Endodermal cell (in vitro differentiated cells): ENCODE results near the gene PEAR1. TPM values are rescaled to one million over a fixed set of nuclear protein-coding genes. Genes with fewer than 3 reads are reported as not detected.
A peak's percentile ranks its signal among the peaks of the same experiment; 100 is the strongest.

ENCODE experiments used
- DNase-seq: peaks from one replicate; pipeline ENCODE4 v3.0.0-alpha.2; 2017
- H3K27ac ChIP-seq: 2 replicates; pipeline ENCODE4 v1.5.1; 2013; ENCODE audit warnings: mild to moderate bottlenecking, low read depth, low read length, moderate library complexity
- H3K27me3 ChIP-seq: 2 replicates; pipeline ENCODE4 v1.6.1; 2013; ENCODE audit warnings: mild to moderate bottlenecking, low read length, moderate library complexity; ENCODE audit not compliant: insufficient read depth, control insufficient read depth, poor library complexity, severe bottlenecking
- H3K36me3 ChIP-seq: 2 replicates; pipeline ENCODE4 v1.7.0; 2013; ENCODE audit warnings: mild to moderate bottlenecking, low read length, moderate library complexity; ENCODE audit not compliant: control insufficient read depth, insufficient read depth
- H3K4me1 ChIP-seq: one replicate; pipeline ENCODE4 v1.7.0; 2013; ENCODE audit warnings: low read length; ENCODE audit not compliant: control insufficient read depth, insufficient read depth
- H3K4me3 ChIP-seq: 2 replicates; pipeline ENCODE4 v1.5.1; 2013; ENCODE audit warnings: mild to moderate bottlenecking, low read length, moderate library complexity
- H3K9ac ChIP-seq: 2 replicates; pipeline ENCODE4 v1.6.1; 2013; ENCODE audit warnings: mild to moderate bottlenecking, low read length, moderate library complexity; ENCODE audit not compliant: poor library complexity, severe bottlenecking; ENCODE audit errors: extremely low read depth
- H3K9me3 ChIP-seq: 2 replicates; pipeline ENCODE4 v1.6.1; 2013; ENCODE audit warnings: mild to moderate bottlenecking, low read length, moderate library complexity; ENCODE audit not compliant: control insufficient read depth
- H3K27ac Mint-ChIP-seq: 2 replicates; pipeline ENCODE4 v1.8.0; 2020; ENCODE audit warnings: mixed read lengths
- H3K27me3 Mint-ChIP-seq: 2 replicates; pipeline ENCODE4 v1.8.0; 2021; ENCODE audit warnings: mild to moderate bottlenecking, mixed read lengths; ENCODE audit not compliant: insufficient read depth
- H3K36me3 Mint-ChIP-seq: 2 replicates; pipeline ENCODE4 v1.8.0; 2020; ENCODE audit warnings: low read depth, mixed read lengths
- H3K4me1 Mint-ChIP-seq: 2 replicates; pipeline ENCODE4 v1.8.0; 2020; ENCODE audit warnings: mixed read lengths
- H3K4me3 Mint-ChIP-seq: 2 replicates; pipeline ENCODE4 v1.8.0; 2020; ENCODE audit warnings: mild to moderate bottlenecking, moderate library complexity, mixed read lengths
- H3K9me3 Mint-ChIP-seq: 2 replicates; pipeline ENCODE4 v1.8.0; 2020; ENCODE audit warnings: mild to moderate bottlenecking, mixed read lengths
- CTCF ChIP-seq: fragments of 200-600 bp; sonication (generic); conservative IDR thresholded peaks from 2 replicates; pipeline ENCODE4 v1.5.0; 2021; ENCODE audit warnings: antibody characterized with exemption, mild to moderate bottlenecking
- WGBS, 2 experiments: methylation state at CpG; one replicate each; pipeline versions ENCODE4 v1.1.5 to v1.1.7; 2013; ENCODE audit warnings: missing lambda C conversion rate in 2 of 2, mixed read lengths in 1 of 2; ENCODE audit not compliant: insufficient coverage in 1 of 2, insufficient read length in 1 of 2; 5-methylcytosine and 5-hydroxymethylcytosine counted together
- total RNA-seq, 2 donors: library from RNA; stranded (reverse); fragmentation: NEBNext Ultra II Directional in 1 of 2; extraction: Animal tissue kit (Norgen Biotek cat#: 25700) in 1 of 2; gene quantifications; 2 replicates in 1 of 2; 3 replicates in 1 of 2; pipeline ENCODE4 v1.2.1, GENCODE V29; 2021

Gene PEAR1
- total RNA-seq, 2 donors from 2014 or later, result 0.29 to 0.53 TPM

- Mint-ChIP-seq H3K27me3 (peaks cover 94% of the 10 kb centered on the region), H3K9me3 (no peaks in the 10 kb centered on the region), H3K36me3 (no peaks in the 10 kb centered on the region), H3K4me1 (peaks cover 32% of the 10 kb centered on the region), H3K27ac (no peak overlapping the region), H3K4me3 (peak overlapping the region; percentile 37)
- DNase-seq, result peak; percentile 86
- no peaks in the 10 kb centered on the region for H3K9me3 ChIP-seq
- no peaks in the 10 kb centered on the region for H3K36me3 ChIP-seq
- peaks cover 84% of the 10 kb centered on the region for H3K27me3 ChIP-seq
- H3K4me3 ChIP-seq, result peak overlapping the region; percentile 77
- H3K9ac ChIP-seq, result no peak overlapping the region
- H3K27ac ChIP-seq, result no peak overlapping the region
- peak; percentile 88 for TF ChIP-seq CTCF
- H3K4me1 ChIP-seq, result peaks cover 19% of the 10 kb centered on the region
- 0 to 1% methylated on average over 22 to 35 of the region's 35 CpGs for WGBS, 2 experiments
Measured at GRCh38 chr1:156860113-156860627, 33.3 kb upstream of the PEAR1 start.

DNA sequence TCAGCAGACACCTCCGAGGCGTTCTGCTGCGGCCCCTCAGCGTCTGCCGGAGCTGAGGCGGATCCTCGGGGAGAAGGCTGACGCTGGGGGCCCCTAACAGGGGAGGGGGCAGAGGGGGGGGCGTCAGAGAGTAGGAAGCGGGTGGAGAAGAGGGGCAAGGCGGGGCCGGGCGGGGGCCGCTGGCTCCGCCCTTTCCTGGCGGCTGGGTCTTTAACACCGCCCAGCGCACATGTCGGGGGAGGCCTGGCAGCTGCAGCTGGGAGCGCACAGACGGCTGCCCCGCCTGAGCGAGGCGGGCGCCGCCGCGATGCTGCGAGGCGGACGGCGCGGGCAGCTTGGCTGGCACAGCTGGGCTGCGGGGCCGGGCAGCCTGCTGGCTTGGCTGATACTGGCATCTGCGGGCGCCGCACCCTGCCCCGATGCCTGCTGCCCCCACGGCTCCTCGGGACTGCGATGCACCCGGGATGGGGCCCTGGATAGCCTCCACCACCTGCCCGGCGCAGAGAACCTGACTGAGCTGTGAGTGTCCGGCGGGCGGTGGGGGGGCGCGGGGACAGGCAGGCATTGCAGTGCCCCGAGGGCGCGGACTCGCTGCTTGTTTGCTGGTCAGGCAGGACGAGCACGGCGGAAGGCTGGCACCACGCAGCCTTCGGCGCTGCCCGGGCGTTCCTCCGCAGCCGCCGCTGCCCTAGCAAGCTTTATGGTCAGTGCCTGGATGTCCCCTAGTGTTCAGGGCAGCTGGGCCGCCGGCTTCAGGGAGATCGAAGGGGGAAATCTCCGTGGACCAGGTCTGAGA is 32.7 kb upstream of the PEAR1 start, which contains the start of gene NTRK1:
NTRK1 (plus strand) TSS at position 238 of the 796 bp plus-strand sequence; CDS start at position 308, 70 bp downstream.
- H3K27ac Mint-ChIP-seq, result no peak within 1 kb of the TSS

DNA sequence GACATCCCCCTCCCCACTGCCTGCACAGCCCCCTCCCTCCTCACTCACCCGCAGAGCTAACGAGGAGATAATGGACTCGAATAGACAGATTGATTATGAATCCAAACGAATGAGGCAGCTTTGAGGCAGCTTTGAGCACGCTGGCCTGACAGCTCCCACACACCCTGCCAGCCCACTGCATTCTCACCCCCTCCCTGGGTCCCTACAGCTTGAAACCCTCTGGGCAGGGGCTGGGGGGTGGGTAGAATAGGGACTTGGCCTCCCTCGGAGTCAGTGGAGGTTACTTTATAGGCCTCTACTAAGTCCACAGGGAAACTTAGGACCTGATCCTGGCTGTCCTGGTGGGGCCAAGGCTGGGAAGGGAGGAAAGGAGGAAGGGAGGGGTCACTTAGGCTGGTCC is 30.9 kb upstream of the PEAR1 start:
- Histone ChIP-seq H3K9ac (no peak overlapping the region), H3K27me3 (peaks cover 77% of the 10 kb centered on the region), H3K4me3 (no peak overlapping the region), H3K4me1 (peaks cover 19% of the 10 kb centered on the region), H3K36me3 (no peaks in the 10 kb centered on the region), H3K9me3 (no peaks in the 10 kb centered on the region), H3K27ac (no peak overlapping the region)
- H3K9me3 Mint-ChIP-seq, result no peaks in the 10 kb centered on the region
- H3K27me3 Mint-ChIP-seq, result peaks cover 85% of the 10 kb centered on the region
- TF ChIP-seq CTCF, result no peak
- H3K36me3 Mint-ChIP-seq, result no peaks in the 10 kb centered on the region
- DNase-seq, result no peak
- 60 to 71% methylated on average over 2 to 6 of the region's 6 CpGs for WGBS, 2 experiments
- no peak overlapping the region for H3K4me3 Mint-ChIP-seq
- H3K4me1 Mint-ChIP-seq, result peaks cover 27% of the 10 kb centered on the region
- H3K27ac Mint-ChIP-seq, result no peak overlapping the region

More for the DNA sequence above, 32.7 kb upstream of the PEAR1 start, which contains the start of gene NTRK1:
- H3K9me3 ChIP-seq, result no peaks in the 10 kb centered on the region
- Mint-ChIP-seq H3K27me3 (peaks cover 96% of the 10 kb centered on the region), H3K4me3 (peak within 1 kb of the TSS; percentile 37), H3K9me3 (no peaks in the 10 kb centered on the region), H3K36me3 (no peaks in the 10 kb centered on the region), H3K4me1 (peaks cover 32% of the 10 kb centered on the region)
- DNase-seq, result peak; percentile 81
- WGBS, 2 experiments, result 9 to 11% methylated on average over 21 to 69 of the region's 69 CpGs
- TF ChIP-seq CTCF, result no peak
- no peaks in the 10 kb centered on the region for H3K36me3 ChIP-seq
- H3K9ac ChIP-seq, result no peak within 1 kb of the TSS
- H3K4me3 ChIP-seq, result peak within 1 kb of the TSS; percentile 77
- H3K4me1 ChIP-seq, result peaks cover 19% of the 10 kb centered on the region
- peaks cover 91% of the 10 kb centered on the region for H3K27me3 ChIP-seq
- no peak within 1 kb of the TSS for H3K27ac ChIP-seq
